ENCODE data around the gene TMEM150B.

TMEM150B gene

GRCh38 chr19:55325172-55325571 lies at the start of gene TMEM150B:
TMEM150B (minus strand) TSS chr19:55325341; CDS start chr19:55321036, 4,305 bp downstream.
- H3K4me3 ChIP-seq (ENCODE audit: low read length) = no peak within 1 kb of the TSS
- TF ChIP-seq CTCF (conservative IDR thresholded peaks at IDR 0.05; ENCODE audit: low read depth, low read length) = no peak
- DNase-seq (ENCODE audit: low read depth) = no peak

- TF ChIP-seq CTCF (conservative IDR thresholded peaks at IDR 0.05; ENCODE audit: low read depth, low read length) = no peak
- DNase-seq (ENCODE audit: low read depth) = no peak
- H3K4me3 ChIP-seq (ENCODE audit: low read length) = no peak overlapping the region
These were observed 49.0 kb upstream of the TMEM150B start for GRCh38 chr19:55373993-55374757.

- DNase-seq (ENCODE audit: low read depth) = no peak
- TF ChIP-seq CTCF (conservative IDR thresholded peaks at IDR 0.05; ENCODE audit: low read depth, low read length) = no peak
- no peak overlapping the region for H3K4me3 ChIP-seq (ENCODE audit: low read length)
These were observed 48.3 kb upstream of the TMEM150B start for GRCh38 chr19:55373306-55373992.

GRCh38 chr19:55372316-55373081 lies 47.4 kb upstream of the TMEM150B start:
- no peak overlapping the region for H3K4me3 ChIP-seq (ENCODE audit: low read length)
- no peak for DNase-seq (ENCODE audit: low read depth)
- no peak for TF ChIP-seq CTCF (conservative IDR thresholded peaks at IDR 0.05; ENCODE audit: low read depth, low read length)

GRCh38 chr19:55370305-55370988 lies 45.3 kb upstream of the TMEM150B start, which contains the start of gene IL11:
IL11 (minus strand) TSS chr19:55370463; CDS start chr19:55370310, 153 bp downstream.
- no peak for DNase-seq (ENCODE audit: low read depth)
- peak within 1 kb of the TSS; percentile 40 for H3K4me3 ChIP-seq (ENCODE audit: low read length)
- TF ChIP-seq CTCF (conservative IDR thresholded peaks at IDR 0.05; ENCODE audit: low read depth, low read length) = no peak

GRCh38 chr19:55369653-55370304 lies 44.6 kb upstream of the TMEM150B start:
- no peak for TF ChIP-seq CTCF (conservative IDR thresholded peaks at IDR 0.05; ENCODE audit: low read depth, low read length)
- no peak for DNase-seq (ENCODE audit: low read depth)
- H3K4me3 ChIP-seq (ENCODE audit: low read length) = peak overlapping the region; percentile 40
